ENCODE results near the gene MAZ.

MAZ gene

GRCh38 chr16:29812754-29813643 lies 6.7 kb downstream of the MAZ start:
- no peak for DNase-seq (ENCODE audit: low read depth)
- peak overlapping the region; percentile 56 for H3K4me3 ChIP-seq (ENCODE audit: low read length)
- no peak for TF ChIP-seq CTCF (conservative IDR thresholded peaks at IDR 0.05; ENCODE audit: low read depth, low read length)

- H3K4me3 ChIP-seq (ENCODE audit: low read length): no peak overlapping the region
- no peak for TF ChIP-seq CTCF (conservative IDR thresholded peaks at IDR 0.05; ENCODE audit: low read depth, low read length)
- no peak for DNase-seq (ENCODE audit: low read depth)
Observed at GRCh38 chr16:29813644-29814562, 7.6 kb downstream of the MAZ start.

GRCh38 chr16:29814592-29814991 lies 8.3 kb downstream of the MAZ start:
- DNase-seq (ENCODE audit: low read depth): no peak
- no peak for TF ChIP-seq CTCF (conservative IDR thresholded peaks at IDR 0.05; ENCODE audit: low read depth, low read length)
- H3K4me3 ChIP-seq (ENCODE audit: low read length): no peak overlapping the region

- no peak for TF ChIP-seq CTCF (conservative IDR thresholded peaks at IDR 0.05; ENCODE audit: low read depth, low read length)
- peak overlapping the region; percentile 84 for H3K4me3 ChIP-seq (ENCODE audit: low read length)
- no peak for DNase-seq (ENCODE audit: low read depth)
Observed at GRCh38 chr16:29815032-29815721, 8.8 kb downstream of the MAZ start.

GRCh38 chr16:29815793-29816693 lies 9.7 kb downstream of the MAZ start, which contains the start of gene PAGR1:
PAGR1 (plus strand) TSS chr16:29816152; CDS start chr16:29816526, 374 bp downstream.
- peak within 1 kb of the TSS; percentile 84 for H3K4me3 ChIP-seq (ENCODE audit: low read length)
- peak; percentile 98 for DNase-seq (ENCODE audit: low read depth)
- peak; percentile 86 for TF ChIP-seq CTCF (conservative IDR thresholded peaks at IDR 0.05; ENCODE audit: low read depth, low read length)

Measured in retinal pigment epithelial cell (primary cell).